Endothelial cell of umbilical vein (primary cell): ENCODE data around the gene SQSTM1. TPM values are rescaled to one million over a fixed set of nuclear protein-coding genes. Genes with fewer than 3 reads are reported as not detected.
"Not testable (repeated sequence)": the region's sequence is repeated elsewhere in the genome, so short reads cannot be mapped to it uniquely, and the experiment has no call there.

ENCODE experiments used
- BruUV-seq: library from RNA; stranded (reverse); fragments of 400-500 nt; replicated peaks from 2 replicates; lab custom pipeline; 2021; lab: Mats Ljungman, UMichigan
- CTCF ChIA-PET: fragments of 300-600, 350-600 bp; sonication (Branson Sonifier 250); formaldehyde crosslinking; loops from one replicate; lab custom pipeline; 2021; ENCODE audit warnings: antibody characterized with exemption, inconsistent platforms; lab: Charles Lee
- POLR2A ChIA-PET: fragments of 300-600, 350-600 bp; sonication (Branson Sonifier 250); formaldehyde crosslinking; loops from one replicate; lab custom pipeline; 2021; ENCODE audit warnings: antibody characterized with exemption, inconsistent platforms; lab: Charles Lee
- DNase-seq: peaks from one replicate; pipeline ENCODE4 v3.0.0-alpha.2; 2011; ENCODE audit warnings: low read depth, low spot score
- FAIRE-seq: peaks from 2 replicates; lab custom pipeline; 2011; peaks lifted over from hg19 to GRCh38; lab: Jason Lieb, UNC
- H2AFZ ChIP-seq: 2 replicates; pipeline ENCODE4 v1.6.0; 2012; ENCODE audit warnings: low read depth, low read length, control low read depth, inconsistent platforms
- H3K27ac ChIP-seq: 2 replicates; pipeline ENCODE4 v1.5.1; 2011; ENCODE audit warnings: low read depth, mild to moderate bottlenecking, control low read depth, low read length, moderate library complexity; ENCODE audit not compliant: insufficient read depth
- H3K27me3 ChIP-seq, 2 experiments: 2 replicates each; pipeline versions ENCODE4 v1.6.0 to v1.6.1; 2011; ENCODE audit warnings: low read length in 2 of 2, mixed read lengths in 1 of 2; ENCODE audit not compliant: control insufficient read depth in 2 of 2, insufficient read depth in 2 of 2
- H3K36me3 ChIP-seq, 2 experiments: 2 replicates in 1 of 2; 3 replicates in 1 of 2; pipeline ENCODE4 v1.5.1; 2011; ENCODE audit warnings: low read length in 2 of 2, mild to moderate bottlenecking in 1 of 2, moderate library complexity in 1 of 2; ENCODE audit not compliant: control insufficient read depth in 2 of 2, insufficient read depth in 2 of 2; ENCODE audit errors: extremely low read depth in 1 of 2
- H3K4me1 ChIP-seq: 3 replicates; pipeline ENCODE4 v1.5.1; 2011; ENCODE audit warnings: mild to moderate bottlenecking, low read length; ENCODE audit not compliant: control insufficient read depth, insufficient read depth; ENCODE audit errors: extremely low read depth
- H3K4me2 ChIP-seq: 2 replicates; pipeline ENCODE4 v1.6.1; 2011; ENCODE audit warnings: low read length, control low read depth, mixed read lengths; ENCODE audit not compliant: insufficient read depth
- H3K4me3 ChIP-seq, 3 experiments: fragments of 200-600 bp in 1 of 3; sonication (generic), shearing (Covaris generic) in 1 of 3; replicated peaks in 1 of 3; 2 replicates each; pipeline ENCODE4 v1.5.1; 2011 to 2016; ENCODE audit warnings: control low read depth in 3 of 3, low read length in 3 of 3, mild to moderate bottlenecking in 2 of 3, inconsistent platforms in 1 of 3, low read depth in 1 of 3, moderate library complexity in 1 of 3; ENCODE audit not compliant: insufficient read depth in 1 of 3
- H3K79me2 ChIP-seq: 2 replicates; pipeline ENCODE4 v1.6.0; 2012; ENCODE audit warnings: low read length, inconsistent platforms; ENCODE audit not compliant: control insufficient read depth, insufficient read depth
- H3K9ac ChIP-seq: replicated peaks from 2 replicates; pipeline ENCODE3; 2011; ENCODE audit warnings: low read length, control low read depth; ENCODE audit not compliant: insufficient read depth; ENCODE audit errors: extremely low read depth
- H3K9me1 ChIP-seq: replicated peaks from 3 replicates; pipeline ENCODE4 v1.6.0; 2011; ENCODE audit warnings: mild to moderate bottlenecking, low read length; ENCODE audit not compliant: control insufficient read depth, insufficient read depth; ENCODE audit errors: extremely low read depth
- H3K9me3 ChIP-seq: replicated peaks from 2 replicates; pipeline ENCODE4 v1.5.1; 2012; ENCODE audit warnings: low read length, inconsistent platforms; ENCODE audit not compliant: control insufficient read depth, insufficient read depth
- H4K20me1 ChIP-seq: replicated peaks from 2 replicates; pipeline ENCODE3; 2011; ENCODE audit warnings: mild to moderate bottlenecking, low read length; ENCODE audit not compliant: control insufficient read depth, insufficient read depth; ENCODE audit errors: extremely low read depth
- EZH2 ChIP-seq: IDR thresholded peaks from 2 replicates; pipeline ENCODE4 v1.6.1; 2012; ENCODE audit warnings: borderline replicate concordance, low read depth, mild to moderate bottlenecking, moderate library complexity, low read length, inconsistent platforms; ENCODE audit not compliant: severe bottlenecking
- FOS ChIP-seq: IDR thresholded peaks from 2 replicates; pipeline ENCODE4 v1.6.1; 2011; ENCODE audit warnings: mild to moderate bottlenecking, low read length, moderate library complexity, borderline replicate concordance; ENCODE audit not compliant: insufficient read depth
- GATA2 ChIP-seq: IDR thresholded peaks from 2 replicates; pipeline ENCODE4 v1.7.0; 2011; ENCODE audit warnings: low read depth, mild to moderate bottlenecking, moderate library complexity, mixed read lengths, low read length; ENCODE audit not compliant: insufficient read length, insufficient read depth
- JUN ChIP-seq: IDR thresholded peaks from 2 replicates; pipeline ENCODE4 v1.6.1; 2011; ENCODE audit warnings: borderline replicate concordance, low read depth; ENCODE audit not compliant: insufficient read length, insufficient read depth
- MYC ChIP-seq: IDR thresholded peaks from one replicate; pipeline ENCODE4 v1.6.1; 2011; ENCODE audit warnings: mild to moderate bottlenecking, low read depth, low read length
- POLR2A ChIP-seq: IDR thresholded peaks from 2 replicates; pipeline ENCODE4 v1.6.1; 2012; ENCODE audit warnings: low read depth, mild to moderate bottlenecking, control low read depth, low read length
- POLR2AphosphoS5 ChIP-seq: IDR thresholded peaks from 2 replicates; pipeline ENCODE4 v1.6.1; 2012; ENCODE audit warnings: low read depth, mild to moderate bottlenecking, control low read depth, low read length, moderate library complexity; ENCODE audit not compliant: insufficient read depth
- dilution Hi-C: fragments of 300-500 bp; cut with MboI; formaldehyde crosslinking; loops from one replicate; pipeline ENCODE4 v1.15.0; 2019; ENCODE audit warnings: low sequenced_read_pairs; ENCODE audit not compliant: extremely low pct_ligation_motif_present
- intact Hi-C: fragments of 100-400 bp; cut with micrococcal nuclease; formaldehyde crosslinking; loops from one replicate; pipeline ENCODE4 v1.10.0; 2022
- polyA plus RNA-seq, 4 experiments: library from polyadenylated mRNA; depleted of rRNA in 3 of 4; stranded (reverse) in 3 of 4; unstranded in 1 of 4; fragments of >200 nt; gene quantifications; 2 replicates each; pipeline versions ENCODE4 v1.2.1 to v1.2.3, GENCODE V29; 2011 to 2012; ENCODE audit warnings: missing spikeins in 1 of 4
- total RNA-seq: library from RNA; stranded (reverse); gene quantifications from 2 replicates; pipeline ENCODE4 v1.2.3, GENCODE V29; 2021
- TF ChIP-seq, protein P1 (sequence below): IDR thresholded peaks from 2 replicates; pipeline ENCODE4 v1.6.1; 2011; ENCODE audit not compliant: insufficient read depth, insufficient read length
- TF ChIP-seq, protein P2 (sequence below), 2 donors: IDR thresholded peaks; 1 replicate in 1 of 2; 2 replicates in 1 of 2; pipeline ENCODE4 v1.5.1; 2011; ENCODE audit warnings: low read length in 2 of 2, mild to moderate bottlenecking in 2 of 2, moderate library complexity in 2 of 2, control low read depth in 1 of 2, inconsistent platforms in 1 of 2, low read depth in 1 of 2; ENCODE audit not compliant: insufficient read depth in 1 of 2; ENCODE audit errors: extremely low read depth in 1 of 2

SQSTM1 gene
- total and polyA plus RNA-seq, 2 donors (not counting 3 experiments of a cell fraction or from before 2014, with no cell fraction given), result 302 to 346 TPM

DNA sequence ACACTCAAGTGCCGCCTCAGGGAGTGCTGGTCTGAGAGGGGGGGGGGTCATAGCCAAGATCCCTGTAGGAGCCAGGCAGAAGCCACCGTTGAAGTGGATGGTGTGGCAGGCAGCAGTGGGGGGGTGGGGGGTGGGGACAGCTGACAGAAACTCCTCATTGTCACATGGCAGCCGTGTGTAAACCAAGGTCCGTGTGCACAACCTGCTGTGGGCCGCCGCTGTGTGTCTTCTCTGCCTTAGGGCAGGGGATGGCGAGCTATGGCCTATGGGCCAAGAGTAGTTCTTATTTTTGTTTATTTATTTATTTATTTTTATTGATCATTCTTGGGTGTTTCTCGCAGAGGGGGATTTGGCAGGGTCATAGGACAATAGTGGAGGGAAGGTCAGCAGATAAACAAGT lies 13.4 kb downstream of the SQSTM1 start:
- Histone ChIP-seq H3K4me3 (no peak overlapping the region), H3K36me3 (peaks cover 15 to 61% of the 10 kb centered on the region in 2 experiments), H3K79me2 (peaks cover 2% of the 10 kb centered on the region), H3K9me3 (no peaks in the 10 kb centered on the region), H3K4me1 (no peaks in the 10 kb centered on the region), H3K27me3 (no peaks in the 10 kb centered on the region), H2AFZ (no peak overlapping the region), H3K9me1 (no peaks in the 10 kb centered on the region), H3K4me2 (no peak overlapping the region), H3K27ac (no peak overlapping the region), H3K9ac (no peak overlapping the region), H4K20me1 (no peaks in the 10 kb centered on the region)
- intact Hi-C loops, result no loop called here
- BruUV-seq, result no TSS peak
- POLR2A ChIA-PET, result no interaction called here
- dilution Hi-C loops, result no loop called here
- TF ChIP-seq GATA2 (no peak), MYC (no peak), POLR2A (no peak), EZH2 (no peak), FOS (no peak), POLR2AphosphoS5 (no peak), JUN (no peak)
- TF ChIP-seq, protein P1, sequence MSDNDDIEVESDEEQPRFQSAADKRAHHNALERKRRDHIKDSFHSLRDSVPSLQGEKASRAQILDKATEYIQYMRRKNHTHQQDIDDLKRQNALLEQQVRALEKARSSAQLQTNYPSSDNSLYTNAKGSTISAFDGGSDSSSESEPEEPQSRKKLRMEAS, result no peak
- TF ChIP-seq, protein P2, sequence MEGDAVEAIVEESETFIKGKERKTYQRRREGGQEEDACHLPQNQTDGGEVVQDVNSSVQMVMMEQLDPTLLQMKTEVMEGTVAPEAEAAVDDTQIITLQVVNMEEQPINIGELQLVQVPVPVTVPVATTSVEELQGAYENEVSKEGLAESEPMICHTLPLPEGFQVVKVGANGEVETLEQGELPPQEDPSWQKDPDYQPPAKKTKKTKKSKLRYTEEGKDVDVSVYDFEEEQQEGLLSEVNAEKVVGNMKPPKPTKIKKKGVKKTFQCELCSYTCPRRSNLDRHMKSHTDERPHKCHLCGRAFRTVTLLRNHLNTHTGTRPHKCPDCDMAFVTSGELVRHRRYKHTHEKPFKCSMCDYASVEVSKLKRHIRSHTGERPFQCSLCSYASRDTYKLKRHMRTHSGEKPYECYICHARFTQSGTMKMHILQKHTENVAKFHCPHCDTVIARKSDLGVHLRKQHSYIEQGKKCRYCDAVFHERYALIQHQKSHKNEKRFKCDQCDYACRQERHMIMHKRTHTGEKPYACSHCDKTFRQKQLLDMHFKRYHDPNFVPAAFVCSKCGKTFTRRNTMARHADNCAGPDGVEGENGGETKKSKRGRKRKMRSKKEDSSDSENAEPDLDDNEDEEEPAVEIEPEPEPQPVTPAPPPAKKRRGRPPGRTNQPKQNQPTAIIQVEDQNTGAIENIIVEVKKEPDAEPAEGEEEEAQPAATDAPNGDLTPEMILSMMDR (IDR thresholded peaks at IDR 0.05; ENCODE audit: extremely low read depth in 1 of 2, insufficient read depth in 1 of 2, low read depth in 1 of 2, low read length in 2 of 2), result no peak
- DNase-seq (no peak), FAIRE-seq (no peak)
- CTCF ChIA-PET, result no interaction called here

DNA sequence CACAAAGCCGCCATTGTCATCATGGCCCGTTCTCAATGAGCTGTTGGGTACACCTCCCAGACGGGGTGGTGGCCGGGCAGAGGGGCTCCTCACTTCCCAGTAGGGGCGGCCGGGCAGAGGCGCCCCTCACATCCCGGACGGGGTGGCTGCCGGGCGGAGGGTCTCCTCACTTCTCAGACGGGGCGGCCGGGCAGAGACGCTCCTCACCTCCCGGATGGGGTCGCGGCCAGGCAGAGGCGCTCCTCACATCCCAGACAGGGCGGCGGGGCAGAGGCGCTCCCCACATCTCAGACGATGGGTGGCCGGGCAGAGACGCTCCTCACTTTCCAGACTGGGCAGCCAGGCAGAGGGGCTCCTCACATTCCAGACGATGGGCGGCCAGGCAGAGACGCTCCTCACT lies 14.2 kb downstream of the SQSTM1 start:
- CTCF ChIA-PET, DNase-seq, H3K27ac ChIP-seq, FAIRE-seq, H3K79me2 ChIP-seq, H4K20me1 ChIP-seq, intact Hi-C loops, H3K4me2 ChIP-seq, BruUV-seq, H3K4me3 ChIP-seq, POLR2A ChIA-PET, H3K4me1 ChIP-seq, dilution Hi-C loops, H3K9me1 ChIP-seq, H3K27me3 ChIP-seq, H2AFZ ChIP-seq, H3K9ac ChIP-seq, H3K9me3 ChIP-seq: not testable (repeated sequence)
- peaks cover 13 to 57% of the 10 kb centered on the region in 2 experiments for H3K36me3 ChIP-seq
